GM18520 (cell line): ENCODE measurements around the gene NAV2.
"Not testable (repeated sequence)": the region's sequence is repeated elsewhere in the genome, so short reads cannot be mapped to it uniquely, and the experiment has no call there.

Experiments used
- ATAC-seq: cut with Tn5 transposase; IDR thresholded peaks from one replicate; pipeline ENCODE4 v1.9.1; 2021; ENCODE audit not compliant: unreplicated experiment

The NAV2 gene

DNA sequence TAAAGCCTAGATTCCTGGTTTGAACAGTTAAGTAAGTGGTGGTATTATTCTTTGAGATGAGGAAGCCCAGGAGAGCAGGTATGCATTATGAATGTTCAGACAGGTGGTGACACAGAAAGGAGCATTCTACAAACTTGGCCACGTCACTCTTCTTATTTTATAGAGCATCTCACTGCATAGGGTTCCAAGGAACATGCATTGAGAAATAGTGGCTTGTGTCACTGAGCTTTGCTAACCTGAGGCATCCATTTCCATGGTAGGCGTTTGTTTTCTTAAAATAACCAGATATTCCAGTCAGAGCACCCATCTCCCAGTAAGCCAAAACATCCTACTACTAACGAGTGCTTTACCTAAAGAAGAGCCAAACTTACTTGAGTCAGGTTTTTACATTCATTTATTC, 169.7 kb downstream of the NAV2 start:
- no peak for ATAC-seq

DNA sequence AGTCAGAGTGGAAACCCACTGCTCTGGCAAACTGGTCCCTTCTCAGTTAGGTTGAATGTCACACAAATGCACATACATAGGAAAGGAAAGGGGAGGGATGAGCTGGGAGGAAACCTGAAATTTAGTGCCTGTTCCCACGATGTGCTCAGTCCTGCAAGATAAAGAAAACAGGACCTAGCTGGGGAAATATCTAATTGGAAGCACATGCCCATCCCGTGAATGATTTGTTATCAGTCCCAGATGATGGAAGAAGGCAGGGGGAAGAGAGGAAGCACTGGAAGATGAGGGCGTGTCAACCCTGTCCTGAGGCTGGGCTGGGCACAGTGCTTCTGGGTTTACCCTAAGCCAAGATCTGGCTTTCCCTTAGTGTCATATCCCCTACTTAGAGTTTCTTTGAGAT, 173.9 kb downstream of the NAV2 start:
- ATAC-seq = no peak

DNA sequence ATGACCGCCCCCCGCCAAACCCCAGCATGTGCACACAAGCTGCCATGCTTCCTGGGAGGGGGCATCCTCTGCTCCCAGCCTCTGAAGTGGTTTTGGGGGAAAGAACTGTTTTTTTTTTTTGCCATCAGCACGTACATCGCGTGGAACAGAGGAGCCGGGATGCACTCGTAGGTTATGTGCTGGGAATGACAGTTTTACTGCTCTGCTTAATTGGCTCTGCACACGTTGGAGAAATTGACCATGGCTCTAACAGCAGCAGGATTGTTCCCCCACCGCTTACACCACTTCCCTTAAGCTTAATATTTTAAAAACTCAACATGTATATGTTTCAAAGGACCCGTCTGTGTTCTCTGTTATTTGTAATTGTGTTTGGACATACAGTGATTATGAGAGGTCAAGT, 175.2 kb downstream of the NAV2 start:
- ATAC-seq = no peak

DNA sequence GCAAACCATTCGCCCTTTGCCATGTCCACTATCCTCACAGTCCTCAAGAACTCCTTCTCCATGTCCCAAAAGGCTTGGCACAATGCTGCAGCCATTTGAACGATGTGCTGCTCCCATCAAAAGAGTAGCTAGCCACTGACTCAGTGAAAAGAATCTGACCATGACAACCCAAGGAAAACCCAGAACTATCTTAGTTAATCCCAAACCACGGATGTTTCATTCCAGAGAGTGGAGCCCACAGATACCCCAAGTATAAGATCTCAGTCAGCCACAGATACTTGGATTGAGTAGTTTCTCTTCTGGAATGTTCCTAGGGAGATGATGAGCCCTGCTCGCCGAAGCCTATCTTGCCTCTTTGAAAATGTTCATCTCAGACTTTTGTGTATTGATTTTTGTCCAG, 176.9 kb downstream of the NAV2 start:
- no peak for ATAC-seq

DNA sequence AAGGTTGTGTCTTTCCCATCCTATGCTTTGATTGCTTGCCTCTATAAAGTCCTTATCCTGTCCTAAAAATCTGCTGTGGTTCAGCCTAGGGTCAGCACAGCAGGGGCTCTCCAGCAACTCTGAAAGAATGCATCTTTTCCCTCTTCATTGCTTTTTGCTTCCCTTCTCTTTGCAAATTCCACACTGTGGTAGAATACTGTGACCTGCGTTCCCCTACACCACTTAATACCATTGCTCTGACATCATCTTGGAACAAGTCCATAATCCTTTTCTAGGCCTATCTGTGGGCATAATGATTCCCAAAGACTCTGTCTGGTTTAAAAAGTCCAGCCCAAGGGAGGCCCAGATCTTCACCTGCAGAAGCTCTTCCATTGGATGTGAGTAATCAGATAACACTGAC, 177.7 kb downstream of the NAV2 start:
- no peak for ATAC-seq

DNA sequence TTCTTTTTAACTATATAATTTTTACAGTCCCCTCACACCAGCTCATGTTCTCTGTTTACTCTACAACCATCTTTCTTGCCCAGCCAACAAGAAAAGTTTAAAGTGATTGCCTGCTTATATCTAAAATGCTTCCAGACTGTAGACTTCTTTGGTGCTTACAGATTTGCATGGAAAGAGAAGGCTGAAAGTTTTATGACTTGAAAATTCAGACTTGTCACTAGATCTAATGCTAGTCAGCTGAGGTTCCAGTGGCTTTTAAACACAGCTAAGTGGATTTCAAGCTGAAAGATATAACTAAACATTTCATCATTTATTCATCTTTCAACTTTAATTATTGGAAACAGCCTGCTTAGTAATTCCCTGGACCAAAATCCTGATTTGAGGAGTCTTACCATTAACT, 178.4 kb downstream of the NAV2 start:
- no peak for ATAC-seq

DNA sequence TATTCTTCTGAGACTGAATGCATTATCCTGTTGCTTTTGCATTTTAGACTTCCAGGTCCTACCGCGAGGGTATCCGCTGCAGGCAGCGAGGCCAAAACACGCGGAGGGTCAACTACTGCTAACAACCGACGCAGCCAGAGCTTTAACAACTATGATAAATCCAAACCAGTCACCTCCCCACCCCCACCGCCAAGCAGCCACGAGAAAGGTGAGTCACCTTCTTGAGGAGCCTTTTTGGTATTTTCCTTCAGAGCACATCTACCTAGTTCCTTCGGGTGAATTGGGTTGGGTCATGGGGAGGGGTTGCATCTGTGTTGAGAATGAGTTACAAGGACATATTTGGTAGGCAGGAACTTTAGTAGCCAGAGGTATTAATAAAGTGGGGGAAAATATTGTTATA, 179.8 kb downstream of the NAV2 start:
- ATAC-seq = no peak

DNA sequence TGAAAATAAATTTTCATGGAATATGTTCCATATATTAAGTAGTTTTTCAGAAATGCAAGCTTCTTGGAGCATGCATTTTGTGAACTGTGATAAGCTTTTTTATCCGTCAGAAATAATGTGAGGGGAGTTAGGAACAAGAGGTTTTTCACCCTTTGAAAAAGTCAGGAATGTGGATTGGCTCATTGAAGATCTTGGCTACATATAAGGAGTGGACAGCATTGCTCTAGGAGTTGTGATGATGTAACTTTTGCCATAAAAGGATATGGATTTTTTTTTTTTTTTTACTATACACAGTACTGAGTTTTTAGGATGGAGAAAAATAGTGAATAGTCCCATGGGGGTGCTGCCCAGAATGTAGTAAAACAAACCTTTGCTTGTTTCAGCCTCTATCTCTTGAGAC, 180.2 kb downstream of the NAV2 start:
- ATAC-seq = no peak

DNA sequence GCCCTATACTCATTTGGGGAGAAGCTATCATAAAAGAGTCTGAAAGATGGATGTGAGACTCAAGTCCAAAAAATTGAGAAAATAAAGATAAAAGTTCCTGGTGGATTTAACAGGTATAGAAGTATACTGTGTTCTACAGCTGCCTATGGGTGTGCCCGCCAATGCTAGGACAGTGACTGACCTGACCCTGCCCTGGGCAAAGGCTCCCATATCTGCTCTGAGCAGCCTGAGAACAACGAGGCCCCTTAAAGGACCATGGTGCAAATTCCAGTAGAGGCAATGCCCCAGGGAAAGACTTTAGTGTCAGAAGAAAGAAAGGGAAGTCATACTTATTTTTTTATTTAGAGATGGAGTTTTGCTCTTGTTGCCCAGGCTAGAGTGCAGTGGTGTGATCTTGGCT, 181.8 kb downstream of the NAV2 start:
- no peak for ATAC-seq

DNA sequence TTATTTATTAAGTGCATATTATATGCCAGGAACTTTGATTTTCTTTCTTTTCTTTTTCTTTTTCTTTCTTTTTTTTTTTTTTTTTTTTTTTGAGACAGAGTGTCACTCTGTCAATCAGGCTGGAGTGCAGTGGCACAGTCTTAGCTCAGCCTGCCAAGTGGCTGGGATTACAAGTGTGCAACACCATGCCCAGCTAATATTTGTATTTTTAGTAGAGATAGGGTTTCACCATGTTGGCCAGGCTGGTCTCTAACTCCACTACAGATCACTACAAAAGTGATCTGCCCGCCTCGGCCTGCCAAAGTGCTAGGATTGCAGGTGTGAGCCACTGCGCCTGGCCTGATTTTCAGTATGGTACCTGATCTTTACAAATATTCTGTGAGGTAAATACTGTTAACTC, 182.4 kb downstream of the NAV2 start:
- ATAC-seq = not testable (repeated sequence)

DNA sequence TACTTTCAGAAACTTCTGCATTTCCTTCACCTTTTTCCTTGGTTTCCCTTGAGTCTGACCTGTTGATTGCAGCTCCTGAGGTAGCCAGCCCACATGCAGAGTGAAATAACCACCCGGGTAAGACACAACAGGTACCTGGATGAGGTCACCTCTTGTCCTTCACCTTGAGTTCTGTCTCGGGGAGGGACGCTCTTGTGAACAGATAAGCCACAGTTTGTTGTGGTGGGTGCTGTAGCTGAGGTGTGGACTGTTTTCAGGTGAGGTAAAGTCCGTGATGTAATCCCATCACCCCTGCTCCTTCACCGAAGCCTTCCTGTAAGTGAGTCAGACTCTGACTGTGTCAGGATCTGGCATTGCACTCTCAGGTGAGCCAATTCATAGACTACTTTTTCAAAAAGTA, 183.1 kb downstream of the NAV2 start:
- no peak for ATAC-seq

DNA sequence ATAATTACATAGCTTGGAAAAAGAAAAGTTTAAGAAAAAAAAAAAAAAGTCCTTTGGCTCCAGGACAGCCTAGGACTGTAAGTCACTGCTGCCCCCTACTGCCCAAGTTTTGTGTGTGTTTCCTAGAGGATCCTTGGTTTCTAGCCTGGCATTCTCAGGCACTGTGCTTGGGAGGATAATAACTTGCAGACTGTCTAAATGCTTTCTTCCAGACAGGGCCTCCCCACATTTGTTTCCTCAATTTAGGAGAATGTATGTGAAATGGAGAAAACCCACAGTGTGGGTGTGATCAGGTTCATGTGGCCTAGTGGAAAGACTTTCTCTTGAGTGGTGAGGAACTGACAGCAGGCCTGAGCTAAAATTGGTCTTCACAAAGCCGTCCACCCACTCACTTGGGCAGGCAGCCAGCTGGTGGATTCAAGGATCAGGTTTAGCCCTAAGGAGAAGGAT, 191.0 kb downstream of the NAV2 start:
- no peak for ATAC-seq

DNA sequence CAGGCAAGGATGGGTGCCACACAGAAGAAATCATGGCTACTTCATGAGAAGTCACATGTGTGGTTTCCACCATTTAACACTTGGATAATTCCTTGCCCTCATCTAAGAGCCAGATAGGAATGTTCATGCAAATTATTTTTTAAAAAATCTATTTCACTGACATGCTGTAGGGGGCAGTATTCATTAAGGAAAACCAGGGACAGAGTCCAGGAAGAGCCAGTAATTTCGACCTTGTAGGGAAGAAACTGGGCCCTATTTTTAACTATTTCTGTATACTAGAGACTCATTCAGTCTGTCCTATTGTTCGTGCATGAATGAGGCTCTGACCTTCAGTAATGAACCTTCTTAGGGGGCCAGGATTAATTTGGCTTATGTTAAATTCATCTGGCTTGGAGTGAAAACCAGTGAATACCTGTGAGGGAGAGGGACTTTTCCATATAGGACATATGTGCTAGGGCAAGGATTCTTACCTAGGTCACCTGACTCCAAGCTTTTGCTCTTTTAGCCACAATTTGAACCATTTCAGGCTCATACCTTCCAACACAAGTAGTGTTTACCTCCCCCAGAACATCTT, 192.7 kb downstream of the NAV2 start:
- no peak for ATAC-seq

DNA sequence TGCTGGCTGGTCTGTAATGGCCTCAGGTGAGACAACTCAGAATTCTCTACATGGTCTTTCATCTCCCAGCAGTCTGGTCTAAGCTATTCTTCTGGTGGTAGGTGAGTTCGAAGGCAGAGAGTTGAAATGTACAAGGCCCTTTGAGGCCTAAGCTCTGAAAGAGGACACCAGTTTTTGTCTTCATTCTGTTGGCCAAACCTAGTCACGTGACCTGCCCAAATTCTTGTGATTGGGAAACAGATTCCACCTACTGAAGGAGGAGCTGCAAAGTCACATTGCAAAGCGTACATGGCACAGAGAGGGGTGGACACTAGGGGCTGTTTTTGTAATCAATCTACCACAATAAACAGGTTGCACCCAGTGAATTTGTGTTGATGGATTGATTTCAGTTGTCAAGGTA, 193.5 kb downstream of the NAV2 start:
- no peak for ATAC-seq

DNA sequence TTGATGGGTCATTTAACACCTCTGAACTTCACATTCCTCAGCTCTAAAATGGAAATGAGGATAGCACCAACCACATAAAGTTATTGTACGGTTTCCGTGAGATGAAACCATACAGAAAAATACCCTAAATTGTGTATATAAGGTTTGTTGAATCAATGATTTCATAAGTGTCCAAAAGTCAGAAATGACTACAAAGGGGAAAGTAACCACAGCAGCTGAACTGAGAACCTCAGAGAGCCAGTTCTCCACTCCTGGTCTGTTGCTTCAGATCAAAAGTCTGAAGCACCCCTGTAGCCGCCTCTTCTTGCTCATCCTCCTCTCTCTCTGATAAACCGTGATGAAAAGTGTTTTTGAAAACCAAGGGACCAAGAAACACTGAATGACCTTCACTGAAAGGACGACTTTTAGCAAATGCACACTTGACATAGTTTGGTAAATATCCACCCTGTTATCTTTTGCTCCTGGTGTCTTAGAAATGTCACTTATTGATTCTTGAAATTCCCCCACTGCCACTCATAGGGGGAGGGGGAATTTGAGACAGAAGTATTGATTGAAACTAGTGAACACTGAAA, 194.5 kb downstream of the NAV2 start:
- peak; percentile 63 for ATAC-seq

DNA sequence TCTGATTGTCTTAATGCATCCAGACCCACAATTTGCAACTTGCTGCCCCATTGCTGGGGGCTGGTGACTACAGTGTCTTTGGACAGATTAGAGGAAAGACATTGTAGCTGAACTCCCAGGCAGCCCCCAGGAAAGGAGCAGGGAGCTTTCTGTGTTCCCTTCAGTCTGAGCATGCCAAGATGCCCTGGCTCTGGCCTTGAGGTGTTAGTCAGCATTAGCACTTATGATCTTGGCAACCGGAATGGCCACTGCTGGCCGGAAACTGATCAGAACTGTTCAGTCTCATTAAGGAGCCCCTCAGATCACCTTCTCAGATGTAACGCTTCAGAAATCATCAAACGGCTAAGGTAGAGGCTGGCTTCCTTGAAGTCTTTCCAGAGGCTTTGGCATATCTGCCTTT, 195.2 kb downstream of the NAV2 start:
- ATAC-seq = no peak

DNA sequence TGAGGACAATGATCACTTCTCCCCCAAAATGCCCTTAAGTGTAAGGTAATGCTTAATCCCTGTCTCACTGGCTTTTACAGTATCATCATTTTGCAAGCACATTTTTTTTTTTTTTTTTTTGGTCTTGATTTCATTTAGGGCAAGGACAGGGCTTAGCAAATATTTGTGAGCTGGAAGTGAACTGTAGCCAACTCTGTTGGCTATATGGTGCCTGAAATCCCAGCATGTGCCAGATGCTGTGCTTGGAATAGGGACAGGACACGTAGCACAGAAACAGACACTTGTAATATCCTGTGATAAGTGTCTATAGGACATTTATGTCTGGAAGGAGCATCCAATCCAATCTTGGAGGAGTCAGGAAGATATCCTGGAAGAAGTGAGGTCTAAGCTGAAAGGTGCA, 198.3 kb downstream of the NAV2 start:
- no peak for ATAC-seq

DNA sequence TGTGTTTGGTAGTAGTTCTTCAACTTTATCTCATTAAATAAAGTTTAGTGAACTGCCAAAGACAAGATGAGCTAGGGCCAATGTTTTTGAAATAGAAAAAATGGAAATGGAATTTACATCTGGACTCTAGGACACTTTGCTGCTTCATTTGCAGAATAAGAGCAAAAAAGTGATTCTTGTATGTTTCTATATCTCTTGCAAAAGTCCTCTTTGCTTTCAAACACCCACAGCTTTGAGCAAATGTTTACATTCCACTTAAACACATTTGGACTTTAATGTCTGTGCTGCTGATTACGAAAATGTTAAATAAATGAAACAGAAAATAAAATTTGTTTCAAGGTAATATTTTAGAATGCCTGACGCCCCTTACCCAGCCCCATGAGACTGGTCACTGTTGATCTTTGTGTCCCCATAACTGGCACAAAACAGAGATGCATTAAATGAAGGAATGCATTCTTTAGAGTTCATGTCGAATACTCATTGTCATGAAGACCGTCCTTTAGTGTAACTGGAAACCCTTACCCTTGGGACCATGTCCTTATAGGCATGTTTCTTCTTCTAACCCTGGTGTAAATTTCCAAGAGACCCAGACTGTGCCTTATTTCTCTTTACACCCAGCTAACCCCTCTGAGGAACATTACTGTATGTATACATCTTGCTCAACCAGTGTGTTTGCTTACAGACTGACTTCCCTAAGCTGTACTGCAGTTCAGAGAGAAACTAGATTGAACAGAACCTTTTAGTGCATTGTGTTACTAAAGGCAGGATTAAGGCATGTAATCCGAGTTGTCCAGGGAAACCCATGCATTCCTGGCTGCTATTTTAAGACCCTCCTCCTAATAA, 199.7 kb downstream of the NAV2 start:
- no peak for ATAC-seq

DNA sequence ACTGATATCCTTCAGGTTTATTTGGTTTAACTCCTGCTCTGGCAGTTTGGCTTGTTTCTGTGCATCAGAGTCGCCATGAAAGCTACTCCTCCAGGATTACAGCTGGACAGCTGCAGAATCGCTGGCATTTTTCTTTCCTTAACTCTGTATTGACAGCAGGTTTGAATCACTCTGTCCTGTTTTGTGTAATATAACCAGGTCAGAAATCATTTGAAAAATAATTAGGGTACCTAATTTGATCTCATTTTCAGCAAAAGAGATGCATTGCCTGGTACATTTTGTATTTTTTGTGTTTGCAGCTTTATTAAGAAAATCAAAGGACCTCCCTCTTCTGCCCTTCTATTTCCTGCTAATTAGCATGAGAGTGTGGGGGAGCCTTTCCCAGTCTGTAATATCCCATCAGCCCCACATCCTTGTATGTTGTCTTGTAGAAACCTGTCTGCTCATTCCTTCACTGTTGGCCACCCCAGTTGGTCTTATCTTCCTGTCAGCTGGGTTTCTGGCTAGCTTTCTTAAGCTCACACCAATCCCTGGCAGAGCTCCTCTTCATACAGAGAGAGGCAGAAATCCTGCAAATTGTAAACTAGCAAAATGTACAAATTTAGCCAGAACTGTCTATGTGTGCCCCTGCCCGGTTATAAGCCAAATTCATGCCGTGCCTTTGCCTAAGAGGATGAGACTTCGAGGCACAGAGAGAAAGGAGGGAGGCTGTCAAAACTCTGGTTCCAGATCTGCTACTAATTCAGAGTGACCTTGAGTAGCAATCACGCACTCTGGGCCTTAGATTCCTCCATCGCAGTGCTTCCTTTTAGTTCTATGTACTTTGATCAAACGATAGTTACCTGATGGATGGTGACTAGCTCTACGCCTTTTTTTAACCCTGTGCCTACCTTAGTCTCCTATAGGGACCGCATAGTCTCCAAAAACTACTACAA, 200.6 kb downstream of the NAV2 start:
- no peak for ATAC-seq

DNA sequence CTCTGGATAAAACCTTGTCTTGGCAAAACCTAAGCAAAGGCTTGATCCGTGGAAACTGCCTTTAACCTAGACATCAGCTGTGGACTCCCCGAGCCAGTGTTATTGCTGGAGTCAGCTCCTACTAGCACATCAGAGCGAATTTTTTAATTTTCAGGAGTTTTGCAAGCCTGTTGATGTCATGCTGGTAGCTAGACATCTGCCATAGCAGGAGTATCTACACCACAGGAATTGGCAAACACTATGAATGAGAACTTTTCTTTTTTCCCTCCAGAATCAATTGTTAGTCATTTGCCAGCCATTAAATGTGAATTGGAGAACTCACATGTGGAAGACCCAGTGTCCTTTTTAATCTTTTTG, 201.2 kb downstream of the NAV2 start:
- ATAC-seq = no peak

DNA sequence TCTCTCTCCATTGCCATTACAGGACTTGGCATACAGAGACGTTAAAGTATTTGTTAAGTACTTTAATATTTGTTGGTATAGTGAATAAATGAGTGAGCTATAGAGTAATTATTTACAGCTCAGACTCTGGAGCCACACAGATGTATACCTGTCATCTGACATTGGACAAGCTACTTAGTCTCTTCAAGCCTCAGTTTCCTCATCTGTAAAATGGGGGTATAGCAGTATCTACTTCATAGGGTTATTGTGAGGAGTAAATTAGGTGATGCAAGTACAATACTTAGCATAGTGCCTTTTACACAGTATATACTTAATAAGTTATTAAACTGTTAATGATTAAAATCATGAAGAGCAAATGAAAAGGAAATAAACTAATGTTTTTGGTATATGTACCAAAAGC, 203.2 kb downstream of the NAV2 start:
- ATAC-seq = no peak

DNA sequence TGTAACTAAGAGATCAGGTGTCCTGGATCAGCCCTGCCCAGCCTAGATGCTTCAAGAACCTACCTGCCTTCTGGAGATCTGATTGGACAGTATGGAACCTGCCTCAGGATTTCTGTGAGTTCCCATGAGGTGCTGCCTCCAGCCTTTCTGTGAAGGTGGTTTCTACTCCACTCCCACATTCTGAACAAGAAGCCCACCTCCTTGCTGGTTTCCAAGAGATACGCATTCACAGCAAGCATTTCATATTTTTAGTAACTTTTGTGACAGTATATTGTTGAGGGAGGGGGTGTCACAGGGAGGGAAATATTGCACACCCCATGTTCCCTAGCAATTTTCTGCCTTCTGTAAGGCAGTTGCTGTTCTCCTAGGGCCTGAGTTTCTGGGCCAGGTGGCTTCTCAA, 204.4 kb downstream of the NAV2 start:
- ATAC-seq = no peak
